HepG2 (cell line): ENCODE results near the gene CTU2. TPM values are rescaled to one million over a fixed set of nuclear protein-coding genes. Genes with fewer than 3 reads are reported as not detected.

Source experiments
- AHDC1 ChIP-seq: sonication (generic); formaldehyde crosslinking; IDR thresholded peaks from 2 replicates; pipeline ENCODE4 v1.5.1; 2020; ENCODE audit warnings: mild to moderate bottlenecking, missing genetic modification reagents, borderline replicate concordance
- DBP ChIP-seq: sonication (generic); formaldehyde crosslinking; IDR thresholded peaks from 2 replicates; pipeline ENCODE4 v1.4.0; 2020; ENCODE audit warnings: missing genetic modification reagents; ENCODE audit errors: not compliant biosample characterization
- FOXP4 ChIP-seq: sonication (generic); formaldehyde crosslinking; IDR thresholded peaks from 2 replicates; pipeline ENCODE4 v1.4.0; 2020; ENCODE audit warnings: missing genetic modification reagents
- HHEX ChIP-seq: IDR thresholded peaks from 2 replicates; pipeline ENCODE4 v1.6.1; 2016; ENCODE audit warnings: control low read depth
- KLF12 ChIP-seq: sonication (generic); formaldehyde crosslinking; IDR thresholded peaks from 2 replicates; pipeline ENCODE4 v1.4.0; 2020; ENCODE audit warnings: missing genetic modification reagents, borderline replicate concordance
- MATR3 ChIP-seq: sonication (generic); formaldehyde crosslinking; IDR thresholded peaks from 2 replicates; pipeline ENCODE4 v1.4.0; 2020; ENCODE audit warnings: missing genetic modification reagents
- NCOA2 ChIP-seq: sonication (generic); formaldehyde crosslinking; IDR thresholded peaks from 2 replicates; pipeline ENCODE4 v1.8.0; 2022; ENCODE audit warnings: inconsistent platforms
- NFIC ChIP-seq: IDR thresholded peaks from 2 replicates; pipeline ENCODE4 v1.6.1; 2012; ENCODE audit warnings: mild to moderate bottlenecking, low read length, inconsistent platforms
- NR2C2 ChIP-seq: sonication (generic); formaldehyde crosslinking; IDR thresholded peaks from 2 replicates; pipeline ENCODE4 v1.4.0; 2020; ENCODE audit warnings: missing genetic modification reagents, mild to moderate bottlenecking, moderate library complexity, borderline replicate concordance
- RCOR2 ChIP-seq: IDR thresholded peaks from 2 replicates; pipeline ENCODE4 v1.6.1; 2016; ENCODE audit warnings: missing biosample characterization, missing genetic modification reagents
- RFX3 ChIP-seq: IDR thresholded peaks from 2 replicates; pipeline ENCODE4 v1.6.1; 2016; ENCODE audit warnings: missing biosample characterization, missing genetic modification reagents
- RNF2 ChIP-seq: fragments of 450-650 bp; conservative IDR thresholded peaks from 2 replicates; pipeline ENCODE4 v1.6.1; 2016; ENCODE audit warnings: low read depth
- SP5 ChIP-seq: IDR thresholded peaks from 2 replicates; pipeline ENCODE4 v1.6.1; 2016; ENCODE audit warnings: low read depth, borderline replicate concordance
- TCF7L2 ChIP-seq: IDR thresholded peaks from 2 replicates; pipeline ENCODE4 v1.6.1; 2011; ENCODE audit warnings: mild to moderate bottlenecking, low read depth, low read length, moderate library complexity
- ZNF512 ChIP-seq: sonication (generic); formaldehyde crosslinking; IDR thresholded peaks from 2 replicates; pipeline ENCODE4 v1.4.0; 2020; ENCODE audit warnings: mild to moderate bottlenecking, missing genetic modification reagents
- ZNF570 ChIP-seq: sonication (generic); formaldehyde crosslinking; IDR thresholded peaks from 2 replicates; pipeline ENCODE4 v1.4.0; 2020; ENCODE audit warnings: mild to moderate bottlenecking, missing genetic modification reagents, borderline replicate concordance
- ZNF605 ChIP-seq: sonication (generic); formaldehyde crosslinking; IDR thresholded peaks from 2 replicates; pipeline ENCODE4 v1.8.0; 2022; ENCODE audit warnings: mild to moderate bottlenecking, missing genetic modification reagents
- ZNF616 ChIP-seq: sonication (generic); formaldehyde crosslinking; IDR thresholded peaks from 2 replicates; pipeline ENCODE4 v1.5.0; 2020; ENCODE audit warnings: low read depth, mild to moderate bottlenecking, missing genetic modification reagents
- ZNF674 ChIP-seq: sonication (generic); formaldehyde crosslinking; IDR thresholded peaks from 2 replicates; pipeline ENCODE4 v1.5.0; 2020; ENCODE audit warnings: low read depth, mild to moderate bottlenecking, missing genetic modification reagents
- ZNF776 ChIP-seq: sonication (generic); formaldehyde crosslinking; IDR thresholded peaks from 2 replicates; pipeline ENCODE4 v1.4.0; 2020; ENCODE audit warnings: mild to moderate bottlenecking, missing genetic modification reagents
- polyA plus RNA-seq, 8 experiments: library from polyadenylated mRNA; depleted of rRNA in 3 of 8; stranded (reverse) in 7 of 8; unstranded in 1 of 8; fragments of >200 nt; fragmentation: Illumina TruSeq in 4 of 8; extraction: Trizol in 4 of 8; gene quantifications; 2 replicates each; pipeline versions ENCODE4 v1.2.1 to v1.2.3, GENCODE V29; 2011 to 2016; ENCODE audit warnings: low read depth in 4 of 8, missing spikeins in 1 of 8, mixed read lengths in 1 of 8; ENCODE audit not compliant: insufficient read depth in 1 of 8
- total RNA-seq, 5 experiments: library from RNA; depleted of rRNA; stranded (reverse); fragments of >200 nt; fragmentation: Illumina TruSeq; extraction: Trizol; gene quantifications; 2 replicates each; pipeline ENCODE4 v1.2.3, GENCODE V29; 2016; ENCODE audit warnings: low read depth in 1 of 5

The CTU2 gene
- total and polyA plus RNA-seq, 2 of the 13 experiments (the other 11 are each of a cell fraction or from before 2014, with no cell fraction given) = 13.3 to 21.9 TPM

GRCh38 chr16:88759245-88759975 is 53.1 kb downstream of the CTU2 start (continued):
- TF ChIP-seq AHDC1 (peak; percentile 81; the same call in 1 of the 2 replicates), ZNF616 (CRISPR knock-in tag) (0 out of 2 replicates have a peak, but pooled peaks have one; percentile 11), SP5 (CRISPR knock-in tag) (peak; percentile 95), ZNF512 (CRISPR knock-in tag) (no peak), NR2C2 (CRISPR knock-in tag) (no peak; the same call in 1 of the 2 replicates), NCOA2 (CRISPR knock-in tag) (peak; percentile 48; the same call in 1 of the 2 replicates), RCOR2 (CRISPR knock-in tag) (peak; percentile 49; the same call in 1 of the 2 replicates), ZNF605 (CRISPR knock-in tag) (0 out of 2 replicates have a peak, but pooled peaks have one; percentile 54), ZNF776 (peak; percentile 96), RFX3 (CRISPR knock-in tag) (no peak), DBP (no peak), NFIC (no peak), TCF7L2 (no peak), MATR3 (CRISPR knock-in tag) (no peak), HHEX (CRISPR knock-in tag) (no peak), KLF12 (CRISPR knock-in tag) (peak; percentile 71; the same call in 1 of the 2 replicates), ZNF674 (CRISPR knock-in tag) (no peak), FOXP4 (CRISPR knock-in tag) (peak; percentile 86), ZNF570 (CRISPR knock-in tag) (no peak), RNF2 (no peak)
